HG03103 (cell line): ENCODE data around the gene AP1S2.
"Not testable (repeated sequence)": the region's sequence is repeated elsewhere in the genome, so short reads cannot be mapped to it uniquely, and the experiment has no call there.

ENCODE experiments used
- ATAC-seq: cut with Tn5 transposase; IDR thresholded peaks from one replicate; pipeline ENCODE4 v1.9.1; 2021; ENCODE audit warnings: low read depth; ENCODE audit not compliant: unreplicated experiment

AP1S2 gene

DNA sequence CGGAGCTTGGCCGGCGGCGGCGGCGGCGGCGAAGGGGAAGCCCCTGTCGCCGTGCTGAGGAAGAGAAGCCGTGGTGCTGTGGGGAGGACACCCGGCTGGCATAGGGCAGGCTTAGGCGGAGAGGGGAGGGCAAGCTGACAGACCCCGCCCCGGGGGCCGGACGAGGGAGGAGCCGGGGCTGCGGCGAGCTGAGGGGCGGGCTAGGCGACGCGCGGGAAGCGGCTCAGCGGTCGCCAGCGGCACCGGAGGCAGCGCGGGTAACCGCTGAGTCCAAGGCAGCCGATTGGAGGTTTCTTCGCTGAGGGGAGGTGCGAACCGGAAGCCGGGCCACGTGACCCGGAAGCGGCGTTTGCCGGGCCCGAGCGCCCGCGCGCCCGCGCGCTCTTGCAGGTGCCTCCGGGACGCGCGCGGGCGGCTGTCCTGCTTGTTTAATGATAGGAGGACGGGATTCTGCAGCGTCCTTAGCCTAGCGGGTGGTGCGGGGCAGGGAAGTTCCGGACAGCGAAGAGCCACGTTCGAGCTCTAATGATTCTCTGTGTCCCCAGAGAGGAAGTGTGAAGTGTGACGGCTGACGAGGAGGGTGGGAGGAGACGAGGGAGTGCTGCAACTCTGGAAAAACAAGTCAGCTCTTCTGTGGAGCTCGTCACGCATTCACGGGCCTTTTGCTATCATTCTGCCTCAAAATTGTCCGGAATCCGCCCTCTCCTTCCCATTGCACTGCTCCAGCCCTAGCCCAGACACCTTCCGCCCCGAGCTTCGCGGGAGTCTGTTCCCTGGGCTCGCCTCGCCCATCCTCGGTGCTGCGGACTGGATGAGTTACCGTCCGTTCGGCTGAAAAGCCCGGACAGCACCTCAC, at the start of gene AP1S2:
TSS of gene AP1S2 (minus strand) at position 102 of the 856 bp plus-strand sequence. CDS start 2,289 bp downstream, outside the sequence.
- peak; percentile 88 for ATAC-seq

DNA sequence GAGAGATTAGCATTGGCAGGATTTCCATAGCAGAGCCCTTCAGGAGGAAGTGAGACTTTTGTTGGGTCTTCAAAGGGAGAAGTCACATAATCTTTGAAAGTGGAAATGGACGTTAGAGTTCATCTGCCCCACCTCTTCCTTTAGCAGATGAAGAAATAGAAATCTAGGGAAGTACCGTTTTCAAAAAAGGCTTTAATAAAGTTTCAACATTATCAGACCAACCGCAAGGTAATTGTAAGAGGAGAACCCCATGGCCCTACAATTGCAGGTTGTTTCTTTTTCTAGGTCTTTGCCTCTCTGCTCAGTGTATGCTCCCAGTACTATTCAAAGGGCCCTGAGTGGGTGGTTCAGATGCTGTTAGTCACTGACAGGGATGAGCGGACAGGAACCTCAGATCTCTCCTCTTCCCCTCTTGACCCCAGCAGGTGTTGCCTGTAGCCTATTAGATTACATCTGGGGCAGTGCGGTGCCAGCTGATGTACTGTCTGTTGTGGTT, 48.6 kb upstream of the AP1S2 start:
- ATAC-seq = peak; percentile 85

- ATAC-seq = no peak
Measured at GRCh38 chrX:15895334-15895733, 40.7 kb upstream of the AP1S2 start.

DNA sequence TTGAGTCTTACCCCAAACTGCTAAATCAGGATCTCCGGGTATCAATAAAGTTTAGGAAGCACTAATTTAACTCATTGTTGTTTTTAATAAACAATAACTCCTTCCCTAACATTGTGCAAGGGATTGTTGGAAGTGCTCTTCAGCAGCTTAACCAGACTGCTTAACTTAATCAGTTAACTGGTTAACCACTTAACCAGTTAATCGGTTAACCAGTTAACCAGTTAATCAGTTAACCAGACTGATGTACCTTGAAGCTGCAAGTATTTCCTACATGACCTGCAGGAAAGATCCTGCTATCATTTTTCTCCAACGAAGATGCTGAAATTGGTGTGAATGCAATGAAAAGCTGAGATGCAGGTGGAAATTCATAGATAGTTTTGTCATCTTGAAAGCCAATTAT, 40.1 kb upstream of the AP1S2 start:
- no peak for ATAC-seq

DNA sequence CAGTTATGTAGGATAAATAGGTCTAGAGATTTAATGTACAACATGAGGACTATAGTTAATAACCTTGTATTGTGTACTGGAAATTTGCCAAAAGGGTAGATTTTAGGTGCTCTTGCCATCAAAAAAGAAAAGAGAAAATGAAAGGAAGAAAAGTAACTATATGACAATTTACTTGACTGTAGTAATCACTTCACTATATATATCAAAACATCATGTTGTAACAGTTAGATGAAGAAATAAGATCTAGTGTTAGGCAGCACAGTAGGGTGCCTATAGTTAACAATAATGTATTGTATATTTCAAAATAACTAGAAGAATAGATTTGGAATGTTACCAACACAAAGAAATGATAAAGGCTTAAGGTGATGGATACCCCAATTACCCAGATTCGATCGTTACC, 35.9 kb upstream of the AP1S2 start:
- no peak for ATAC-seq

GRCh38 chrX:15888062-15888461, 33.4 kb upstream of the AP1S2 start:
- no peak for ATAC-seq

DNA sequence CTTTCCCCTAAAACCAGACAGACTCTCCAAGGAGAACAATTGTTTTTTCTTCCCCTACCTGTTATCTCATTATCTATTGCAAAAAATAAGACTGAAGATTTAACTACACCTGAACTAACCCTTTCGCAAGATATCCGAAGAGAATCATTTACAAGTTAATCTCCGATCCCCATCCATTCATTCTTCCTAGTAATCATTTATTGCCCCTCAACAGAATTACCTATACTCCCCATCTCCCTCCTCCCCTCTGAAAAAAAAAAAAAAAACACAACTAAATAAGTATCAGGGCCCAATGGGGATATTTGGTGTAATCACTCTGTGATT, 28.9 kb upstream of the AP1S2 start:
- no peak for ATAC-seq

GRCh38 chrX:15882704-15883539, 28.3 kb upstream of the AP1S2 start:
- peak; percentile 58 for ATAC-seq

DNA sequence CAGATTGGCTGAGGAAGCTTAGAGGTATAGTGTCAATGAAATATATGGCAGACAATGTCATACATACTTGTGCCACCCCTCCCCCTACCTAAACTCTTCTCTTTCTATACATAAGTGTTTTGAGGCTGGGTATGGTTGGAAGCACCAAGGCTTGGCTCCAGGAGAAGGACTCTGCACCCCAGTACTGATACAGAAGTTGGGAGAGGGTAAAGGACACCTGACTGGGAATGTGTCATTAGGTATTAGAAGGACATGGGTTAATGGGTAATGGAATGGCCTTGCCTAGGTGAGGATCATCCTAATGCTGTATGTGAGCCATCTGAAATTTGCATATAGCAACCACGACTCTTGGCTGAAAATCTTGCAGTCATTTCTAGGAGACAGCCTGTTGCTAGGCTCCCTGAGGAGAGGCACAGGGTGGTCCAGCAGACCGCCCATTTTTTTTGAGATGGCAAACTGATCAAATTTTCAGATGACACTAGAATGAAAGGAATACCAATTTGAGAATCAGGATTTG, 26.8 kb upstream of the AP1S2 start:
- no peak for ATAC-seq

DNA sequence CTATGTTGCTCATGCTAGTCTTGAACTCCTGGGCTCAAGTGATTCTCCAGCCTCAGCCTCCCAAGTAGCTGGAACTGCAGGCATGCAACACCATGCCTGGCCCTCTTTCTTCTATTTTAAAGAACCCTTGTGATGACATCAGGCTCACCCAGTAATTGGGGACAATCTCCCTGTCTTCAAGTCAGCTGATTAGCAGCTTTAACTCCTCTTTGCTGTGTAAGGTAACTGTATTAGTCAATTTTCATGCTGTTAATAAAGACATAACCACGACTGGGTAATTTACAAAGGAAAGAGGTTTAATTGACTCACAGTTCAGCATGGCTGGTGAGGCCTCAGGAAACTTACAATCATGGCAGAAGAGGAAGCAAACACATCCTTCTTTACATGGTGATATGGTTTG, 23.3 kb upstream of the AP1S2 start:
- ATAC-seq = not testable (repeated sequence)

DNA sequence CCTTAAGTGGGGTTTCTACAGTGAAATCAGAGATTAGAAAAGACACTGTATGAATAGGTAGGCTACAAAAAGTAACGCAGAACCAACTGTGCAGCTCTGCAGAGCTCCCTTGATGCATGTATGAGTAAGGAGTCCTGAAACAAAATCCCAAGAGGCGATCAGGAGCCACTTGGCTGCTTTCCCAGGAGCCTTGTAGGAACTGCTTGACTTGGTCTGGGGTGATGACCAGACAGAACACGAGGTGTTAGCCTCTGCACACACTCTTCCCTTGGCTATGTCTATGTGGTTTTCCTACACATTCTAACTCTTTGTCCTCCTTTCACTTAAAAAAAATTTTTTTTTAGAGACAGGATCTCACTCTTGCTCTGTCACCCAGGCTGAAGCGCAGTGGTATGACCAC, 22.8 kb upstream of the AP1S2 start:
- no peak for ATAC-seq

- ATAC-seq = no peak
Measured at GRCh38 chrX:15874672-15875071, 20.1 kb upstream of the AP1S2 start.

- no peak for ATAC-seq
Measured at GRCh38 chrX:15873566-15873965, 19.0 kb upstream of the AP1S2 start.

DNA sequence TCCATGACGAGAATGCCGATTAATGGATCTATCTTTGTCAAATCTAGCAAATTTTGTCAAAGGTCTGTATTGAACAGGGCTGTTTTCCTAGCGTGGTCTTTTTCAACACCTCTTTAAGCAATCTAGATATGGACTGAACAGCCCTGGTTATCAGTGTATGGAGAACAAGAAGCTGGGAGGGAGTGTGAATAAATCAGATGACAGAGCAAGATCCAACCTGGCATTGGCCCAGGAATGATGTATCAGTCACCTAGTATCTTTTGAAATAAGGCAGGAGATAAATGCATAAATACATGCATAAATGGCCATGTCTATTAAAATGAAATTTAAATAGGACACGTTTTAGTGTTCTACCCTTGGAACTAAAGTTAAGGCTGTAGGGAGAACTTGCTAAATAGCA, 15.7 kb upstream of the AP1S2 start:
- no peak for ATAC-seq

DNA sequence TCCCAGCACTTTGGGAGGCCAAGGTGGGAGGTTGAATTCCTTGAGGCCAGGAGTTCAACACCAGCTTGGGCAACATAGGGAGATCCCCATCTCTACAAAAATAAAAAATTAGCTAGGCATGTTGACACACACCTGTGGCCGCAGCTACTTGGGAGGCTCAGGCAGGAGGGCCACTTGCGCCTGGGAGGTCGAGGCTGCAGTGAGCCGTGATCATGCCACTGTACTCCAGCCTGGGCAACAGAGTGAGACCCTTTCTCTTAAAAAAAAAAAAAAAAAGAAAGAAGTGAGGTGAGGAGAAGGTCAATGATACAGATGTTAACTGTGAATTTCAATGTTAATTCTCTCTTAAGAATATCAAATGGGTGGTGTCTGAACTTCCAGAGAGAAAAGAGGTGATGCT, 15.1 kb upstream of the AP1S2 start:
- no peak for ATAC-seq

DNA sequence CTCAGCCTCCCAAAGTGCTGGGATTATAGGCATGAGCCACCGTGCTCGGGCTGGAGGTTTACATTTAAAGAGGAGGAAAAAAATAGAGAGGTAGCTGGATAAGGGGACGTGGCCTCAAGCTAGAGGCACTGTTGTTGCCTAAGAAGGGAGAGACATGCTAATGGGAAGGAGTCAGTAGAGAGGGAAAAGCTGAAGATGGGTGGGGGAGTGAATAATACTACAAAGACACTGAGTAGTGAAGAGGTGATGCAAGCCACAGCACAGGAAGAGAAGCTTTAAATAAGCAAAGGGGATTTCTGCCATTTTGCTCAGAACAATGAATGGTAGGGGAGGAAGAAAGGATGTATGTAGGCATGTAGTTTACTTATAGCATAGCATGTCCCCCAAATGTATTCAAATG, 11.5 kb upstream of the AP1S2 start:
- no peak for ATAC-seq

- ATAC-seq = no peak
Measured at GRCh38 chrX:15864629-15865028, 10.0 kb upstream of the AP1S2 start.

- ATAC-seq = no peak
Measured at GRCh38 chrX:15864023-15864422, 9.4 kb upstream of the AP1S2 start.

- ATAC-seq = no peak
Measured at GRCh38 chrX:15860921-15861320, 6.3 kb upstream of the AP1S2 start.

GRCh38 chrX:15858051-15858450, 3.4 kb upstream of the AP1S2 start:
- ATAC-seq = no peak

DNA sequence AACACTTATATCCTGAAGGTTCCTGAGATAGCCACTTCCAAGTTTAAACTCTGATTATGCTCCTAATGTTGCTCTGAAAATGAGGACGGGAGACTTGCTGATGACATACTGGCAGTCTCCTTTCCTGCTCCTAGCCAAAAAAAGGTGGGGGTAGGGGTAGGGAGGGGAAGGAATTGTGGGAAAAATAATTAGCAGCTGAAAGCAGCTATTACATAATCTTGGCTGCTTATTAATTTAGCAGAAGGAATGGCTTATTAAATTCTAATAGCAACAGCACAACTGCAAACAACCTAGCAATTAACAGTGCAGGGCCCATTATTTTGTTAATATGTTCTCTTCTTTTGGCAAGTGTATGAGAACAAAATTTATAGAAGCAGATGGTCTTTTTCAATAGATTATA, 2.0 kb upstream of the AP1S2 start:
- no peak for ATAC-seq

DNA sequence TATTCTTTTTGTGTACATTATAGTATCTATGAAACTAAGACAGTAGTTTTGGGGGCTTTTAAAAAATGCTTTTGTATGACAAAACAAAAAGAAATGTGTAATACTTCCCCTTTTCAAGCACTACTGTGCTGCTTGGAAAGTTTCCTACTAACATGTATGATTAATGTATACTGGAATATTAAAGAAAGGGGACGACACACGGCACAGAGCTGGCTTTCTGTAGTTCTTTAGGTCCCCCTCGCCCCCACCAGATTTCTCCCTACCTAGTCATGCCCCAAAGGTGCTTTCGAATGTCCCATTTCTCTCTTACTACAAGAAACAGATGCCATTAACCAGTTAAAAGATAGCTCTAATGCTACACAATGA, 1.6 kb upstream of the AP1S2 start:
- no peak for ATAC-seq
